GM23338 (cell line): Measurements from ENCODE around the gene GBP6. TPM values are rescaled to one million over a fixed set of nuclear protein-coding genes. Genes with fewer than 3 reads are reported as not detected.

Experiments used
- ATAC-seq: fragments of 200-7000 bp; cut with Tn5 transposase; 3 replicates; pipeline ENCODE4 v1.9.1; 2020
- DNase-seq: peaks from one replicate; pipeline ENCODE4 v3.0.0-alpha.2; 2015; ENCODE audit warnings: low spot score
- H2AFZ ChIP-seq: fragments of 200-600 bp; sonication (generic); 2 replicates; pipeline ENCODE4 v1.8.0; 2016; ENCODE audit warnings: antibody characterized with exemption, mild to moderate bottlenecking, moderate library complexity
- H3F3A ChIP-seq: fragments of 200-600 bp; sonication (generic); replicated peaks from 2 replicates; pipeline ENCODE4 v1.8.0; 2017; ENCODE audit warnings: antibody characterized with exemption, mixed run types, low read depth
- H3K27ac ChIP-seq: fragments of 200-600 bp; sonication (generic); 2 replicates; pipeline ENCODE4 v1.6.1; 2016; ENCODE audit warnings: low read depth
- H3K27me3 ChIP-seq: fragments of 200-600 bp; sonication (generic); 2 replicates; pipeline ENCODE4 v1.8.0; 2016; ENCODE audit warnings: mild to moderate bottlenecking, mixed run types, moderate library complexity; ENCODE audit not compliant: insufficient read depth
- H3K36me3 ChIP-seq: fragments of 200-600 bp; sonication (generic); 2 replicates; pipeline ENCODE4 v1.8.0; 2016; ENCODE audit warnings: mild to moderate bottlenecking; ENCODE audit not compliant: insufficient read depth
- H3K4me1 ChIP-seq: fragments of 200-600 bp; sonication (generic); 2 replicates; pipeline ENCODE4 v1.8.0; 2016; ENCODE audit warnings: mild to moderate bottlenecking, moderate library complexity; ENCODE audit not compliant: insufficient read depth
- H3K4me2 ChIP-seq: fragments of 200-600 bp; sonication (generic); 2 replicates; pipeline ENCODE4 v1.7.1; 2017; ENCODE audit warnings: mixed run types
- H3K4me3 ChIP-seq: fragments of 200-600 bp; sonication (generic); 2 replicates; pipeline ENCODE4 v1.6.1; 2016; ENCODE audit warnings: mixed run types
- H3K79me2 ChIP-seq: fragments of 200-600 bp; sonication (generic); replicated peaks from 2 replicates; pipeline ENCODE4 v1.8.0; 2017; ENCODE audit warnings: mild to moderate bottlenecking; ENCODE audit not compliant: insufficient read depth
- H3K9me2 ChIP-seq: fragments of 200-600 bp; sonication (generic); 2 replicates; pipeline ENCODE4 v1.8.0; 2017; ENCODE audit not compliant: insufficient read depth
- H4K20me1 ChIP-seq: fragments of 200-600 bp; sonication (generic); replicated peaks from 2 replicates; pipeline ENCODE4 v1.8.0; 2017; ENCODE audit warnings: mild to moderate bottlenecking; ENCODE audit not compliant: insufficient read depth
- H3K27ac Mint-ChIP-seq: 2 replicates; pipeline ENCODE4 v1.8.0; 2020; ENCODE audit warnings: inconsistent platforms, mild to moderate bottlenecking, moderate library complexity, mixed read lengths
- H3K27me3 Mint-ChIP-seq: 3 replicates; pipeline ENCODE4 v1.8.0; 2022; ENCODE audit warnings: low read depth, mild to moderate bottlenecking, moderate library complexity, mixed read lengths, inconsistent platforms; ENCODE audit not compliant: insufficient read depth, poor library complexity
- H3K36me3 Mint-ChIP-seq: 3 replicates; pipeline ENCODE4 v1.8.0; 2021; ENCODE audit warnings: low read depth, mild to moderate bottlenecking, inconsistent platforms, moderate library complexity, mixed read lengths
- H3K4me1 Mint-ChIP-seq: 3 replicates; pipeline ENCODE4 v1.8.0; 2020; ENCODE audit warnings: mild to moderate bottlenecking, inconsistent platforms, mixed read lengths
- H3K4me3 Mint-ChIP-seq: 3 replicates; pipeline ENCODE4 v1.8.0; 2021; ENCODE audit warnings: moderate library complexity, mild to moderate bottlenecking, inconsistent platforms, mixed read lengths
- H3K9me3 Mint-ChIP-seq: 3 replicates; pipeline ENCODE4 v1.8.0; 2020; ENCODE audit warnings: moderate library complexity, mild to moderate bottlenecking, inconsistent platforms, mixed read lengths
- ETS1 ChIP-seq: IDR thresholded peaks from 2 replicates; pipeline ENCODE4 v1.6.1; 2016; ENCODE audit warnings: antibody characterized with exemption
- EZH2 ChIP-seq: fragments of 200-600 bp; sonication (generic); IDR thresholded peaks from one replicate; pipeline ENCODE4 v1.8.0; 2017; ENCODE audit warnings: antibody characterized with exemption, mild to moderate bottlenecking, low read depth; ENCODE audit not compliant: unreplicated experiment
- EZH2phosphoT487 ChIP-seq: fragments of 200-600 bp; sonication (generic); IDR thresholded peaks from one replicate; pipeline ENCODE4 v1.8.1; 2018; ENCODE audit warnings: antibody characterized with exemption; ENCODE audit not compliant: unreplicated experiment
- NANOG ChIP-seq: IDR thresholded peaks from 2 replicates; pipeline ENCODE4 v1.6.1; 2016; ENCODE audit warnings: antibody characterized with exemption, borderline replicate concordance
- REST ChIP-seq: IDR thresholded peaks from one replicate; pipeline ENCODE4 v1.6.1; 2018; ENCODE audit warnings: antibody characterized with exemption; ENCODE audit not compliant: unreplicated experiment
- ZNF114 ChIP-seq: fragments of 250-450 bp; sonication (Bioruptor Pico); IDR thresholded peaks from 2 replicates; pipeline ENCODE4 v1.5.0; 2020; ENCODE audit warnings: mild to moderate bottlenecking, moderate library complexity
- ZNF462 ChIP-seq: fragments of 250-450 bp; sonication (Bioruptor Pico); IDR thresholded peaks from 2 replicates; pipeline ENCODE4 v1.5.0; 2020; ENCODE audit warnings: mild to moderate bottlenecking, moderate library complexity
- polyA plus RNA-seq: library from polyadenylated mRNA; unstranded; fragments of >200 nt; fragmentation: Nextera tagmentation; extraction: Ambion mirVana; gene quantifications from 2 replicates; pipeline ENCODE4 v1.2.1, GENCODE V29; 2016
- total RNA-seq: library from RNA; depleted of rRNA; stranded (reverse); fragments of >200 nt; shearing (Covaris generic); gene quantifications from 2 replicates; pipeline ENCODE4 v1.2.3, GENCODE V29; 2014
- TF ChIP-seq, protein P1 (sequence below), 2 experiments: fragments of 200-600 bp in 1 of 2; sonication (generic) in 1 of 2; conservative IDR thresholded peaks; 2 replicates each; pipeline versions ENCODE4 v1.5.1 to v1.6.1; 2016 to 2017; ENCODE audit warnings: antibody characterized with exemption in 2 of 2, low read depth in 2 of 2, mild to moderate bottlenecking in 2 of 2, moderate library complexity in 1 of 2

Gene GBP6
- total and polyA plus RNA-seq, 2 experiments from 2014 or later: not detected

- H3K36me3 Mint-ChIP-seq: no peaks in the 10 kb centered on the region
- no peak overlapping the region for H3K27ac ChIP-seq
- 0 out of 2 replicates have a peak, but pooled peaks cover 3% of the 10 kb centered on the region for H3K9me2 ChIP-seq
- no peak for ATAC-seq
- no peak overlapping the region for H3K4me2 ChIP-seq
- no peaks in the 10 kb centered on the region; the same call in 2 of the 3 replicates for H3K9me3 Mint-ChIP-seq
- H4K20me1 ChIP-seq: no peaks in the 10 kb centered on the region
- H3K4me1 Mint-ChIP-seq: peaks cover 9% of the 10 kb centered on the region; the same call in 2 of the 3 replicates
- H3F3A ChIP-seq: no peaks in the 10 kb centered on the region
- TF ChIP-seq NANOG (no peak), REST (no peak), EZH2phosphoT487 (no peak), ZNF114 (CRISPR knock-in tag) (no peak), EZH2 (no peak), ZNF462 (no peak), ETS1 (no peak)
- TF ChIP-seq, protein P1, sequence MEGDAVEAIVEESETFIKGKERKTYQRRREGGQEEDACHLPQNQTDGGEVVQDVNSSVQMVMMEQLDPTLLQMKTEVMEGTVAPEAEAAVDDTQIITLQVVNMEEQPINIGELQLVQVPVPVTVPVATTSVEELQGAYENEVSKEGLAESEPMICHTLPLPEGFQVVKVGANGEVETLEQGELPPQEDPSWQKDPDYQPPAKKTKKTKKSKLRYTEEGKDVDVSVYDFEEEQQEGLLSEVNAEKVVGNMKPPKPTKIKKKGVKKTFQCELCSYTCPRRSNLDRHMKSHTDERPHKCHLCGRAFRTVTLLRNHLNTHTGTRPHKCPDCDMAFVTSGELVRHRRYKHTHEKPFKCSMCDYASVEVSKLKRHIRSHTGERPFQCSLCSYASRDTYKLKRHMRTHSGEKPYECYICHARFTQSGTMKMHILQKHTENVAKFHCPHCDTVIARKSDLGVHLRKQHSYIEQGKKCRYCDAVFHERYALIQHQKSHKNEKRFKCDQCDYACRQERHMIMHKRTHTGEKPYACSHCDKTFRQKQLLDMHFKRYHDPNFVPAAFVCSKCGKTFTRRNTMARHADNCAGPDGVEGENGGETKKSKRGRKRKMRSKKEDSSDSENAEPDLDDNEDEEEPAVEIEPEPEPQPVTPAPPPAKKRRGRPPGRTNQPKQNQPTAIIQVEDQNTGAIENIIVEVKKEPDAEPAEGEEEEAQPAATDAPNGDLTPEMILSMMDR (conservative IDR thresholded peaks at IDR 0.05; ENCODE audit: low read depth in 2 of 2): no peak
- DNase-seq: no peak
- H2AFZ ChIP-seq: no peak overlapping the region
- H3K27ac Mint-ChIP-seq: no peak overlapping the region
- no peak overlapping the region for H3K4me3 ChIP-seq
- no peaks in the 10 kb centered on the region for H3K79me2 ChIP-seq
- no peaks in the 10 kb centered on the region for H3K27me3 Mint-ChIP-seq
- no peak overlapping the region for H3K4me3 Mint-ChIP-seq
- no peaks in the 10 kb centered on the region for H3K4me1 ChIP-seq
- no peaks in the 10 kb centered on the region for H3K36me3 ChIP-seq
- H3K27me3 ChIP-seq: no peaks in the 10 kb centered on the region
These were observed 13.6 kb upstream of the GBP6 start for GRCh38 chr1:89350298-89350697.
